Measurements from ENCODE around the gene ZNF580. TPM values are rescaled to one million over a fixed set of nuclear protein-coding genes. Genes with fewer than 3 reads are reported as not detected.

The ZNF580 gene
- total RNA-seq, 4 donors from 2014 or later, result 4.8 to 69.8 (median 19.1) TPM

GRCh38 chr19:55677572-55678028 is 36.8 kb downstream of the ZNF580 start:
- Histone ChIP-seq H3K27ac (no peak overlapping the region), H3K4me1 (peaks cover 7 to 21% of the 10 kb centered on the region in 2 donors), H3K4me3 (no peak overlapping the region), H3K36me3 (no peaks in the 10 kb centered on the region), H3K27me3 (no peaks in the 10 kb centered on the region), H3K9me3 (no peaks in the 10 kb centered on the region)
- no peak for DNase-seq
- no peak for TF ChIP-seq CTCF (IDR thresholded peaks at IDR 0.05)
- intact Hi-C loops (cut with DNase I; ENCODE audit: low total_unique reads), result no loop called here

DNA sequence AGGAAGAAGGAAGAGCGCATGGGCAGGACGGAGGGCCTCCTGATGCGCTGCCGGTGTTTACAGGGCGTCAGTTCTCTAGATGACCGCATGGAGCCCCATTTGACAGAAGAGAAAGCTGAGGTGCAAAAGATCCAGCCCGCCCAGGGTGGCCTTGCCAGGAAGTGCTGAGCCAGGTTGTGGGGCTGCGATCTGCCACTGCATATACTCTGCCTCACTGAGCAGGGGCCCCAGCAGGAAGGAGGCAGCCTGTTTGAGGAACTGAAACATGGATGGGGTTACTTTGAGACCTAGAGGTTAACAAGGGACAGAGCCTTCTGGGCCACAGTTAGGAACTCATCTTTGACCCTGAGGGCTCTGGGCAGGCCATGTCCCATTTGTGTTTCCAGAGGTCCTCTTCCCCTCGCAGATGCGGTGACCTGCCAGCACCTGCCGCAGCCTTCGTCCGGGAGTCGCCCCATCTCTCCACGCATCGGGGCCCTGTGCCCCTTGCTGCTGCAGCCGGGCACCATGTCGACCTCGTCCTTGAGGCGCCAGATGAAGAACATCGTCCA is 37.4 kb downstream of the ZNF580 start:
- H3K36me3 ChIP-seq, result no peaks in the 10 kb centered on the region
- no peak overlapping the region for H3K4me3 ChIP-seq
- TF ChIP-seq CTCF (IDR thresholded peaks at IDR 0.05) (no peak), POLR2A (IDR thresholded peaks at IDR 0.05) (no peak)
- H3K9me3 ChIP-seq, result no peaks in the 10 kb centered on the region
- intact Hi-C loops (cut with DNase I; ENCODE audit: low total_unique reads), result no loop called here
- DNase-seq, result no peak
- H3K27ac ChIP-seq, result no peak overlapping the region
- H3K27me3 ChIP-seq, result no peaks in the 10 kb centered on the region
- H3K4me1 ChIP-seq, result peaks cover 7 to 21% of the 10 kb centered on the region in 2 donors

- H3K4me3 ChIP-seq, result no peak overlapping the region
- H3K27ac ChIP-seq, result no peak overlapping the region
- TF ChIP-seq CTCF (IDR thresholded peaks at IDR 0.05), result no peak
- no peak for TF ChIP-seq POLR2A (IDR thresholded peaks at IDR 0.05)
- DNase-seq, result no peak
- peaks cover 7 to 15% of the 10 kb centered on the region in 2 donors for H3K4me1 ChIP-seq
- H3K36me3 ChIP-seq, result no peaks in the 10 kb centered on the region
- intact Hi-C loops (cut with DNase I; ENCODE audit: low total_unique reads), result no loop called here
- H3K9me3 ChIP-seq, result no peaks in the 10 kb centered on the region
- no peaks in the 10 kb centered on the region for H3K27me3 ChIP-seq
Observed at GRCh38 chr19:55679343-55680257, 38.8 kb downstream of the ZNF580 start.

DNA sequence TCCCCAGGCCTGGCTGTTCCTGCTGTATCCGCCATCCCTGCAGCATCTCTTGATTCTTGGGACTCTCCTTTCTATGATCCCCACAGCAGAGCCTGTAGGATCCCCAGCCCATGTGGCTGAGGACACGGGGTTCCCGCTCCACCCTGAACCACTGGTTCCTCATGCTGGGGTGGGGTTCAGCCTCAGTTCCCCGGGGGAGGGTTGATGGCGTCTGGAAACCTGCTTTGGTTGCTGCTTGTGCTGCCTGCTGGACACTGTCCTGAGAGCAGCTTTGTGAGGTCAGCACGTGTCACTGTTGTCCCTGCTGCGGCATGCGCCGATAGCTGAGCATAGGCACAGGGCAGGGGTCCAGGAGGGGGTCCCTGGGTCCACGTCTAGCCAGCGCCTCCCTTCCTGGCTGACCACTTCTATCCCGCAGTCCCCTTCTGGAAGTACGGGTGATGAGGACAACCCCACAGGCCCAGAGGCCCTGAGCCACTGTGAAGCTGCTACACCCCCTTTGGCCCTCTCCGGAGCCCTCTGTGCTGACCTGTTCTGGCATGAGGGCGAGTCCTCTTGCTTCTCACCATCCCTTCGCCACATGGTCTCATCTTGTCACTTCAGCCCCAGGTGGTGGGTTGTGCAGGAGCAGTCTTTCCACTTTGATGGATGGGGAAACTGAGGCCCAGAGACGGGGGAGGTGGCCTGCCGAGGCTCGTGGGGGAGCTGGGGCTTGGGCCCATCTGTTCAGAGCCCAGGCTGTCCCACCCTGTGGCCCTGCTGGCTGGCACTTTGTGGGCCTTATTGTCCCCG is 39.7 kb downstream of the ZNF580 start:
- Histone ChIP-seq H3K27ac (no peak overlapping the region), H3K36me3 (no peaks in the 10 kb centered on the region), H3K4me1 (peaks cover 7 to 14% of the 10 kb centered on the region in 2 donors), H3K9me3 (no peaks in the 10 kb centered on the region), H3K27me3 (no peaks in the 10 kb centered on the region), H3K4me3 (no peak overlapping the region)
- TF ChIP-seq CTCF (IDR thresholded peaks at IDR 0.05) (no peak), POLR2A (IDR thresholded peaks at IDR 0.05) (no peak)
- intact Hi-C loops (cut with DNase I; ENCODE audit: low total_unique reads), result no loop called here
- DNase-seq, result no peak

All from uterus (tissue), 4 donors.